Measurements from ENCODE around the gene CEACAM16. TPM values are rescaled to one million over a fixed set of nuclear protein-coding genes. Genes with fewer than 3 reads are reported as not detected.
A peak's percentile ranks its signal among the peaks of the same experiment; 100 is the strongest.

Gene CEACAM16
- total RNA-seq, 2 experiments from 2014 or later: not detected

DNA sequence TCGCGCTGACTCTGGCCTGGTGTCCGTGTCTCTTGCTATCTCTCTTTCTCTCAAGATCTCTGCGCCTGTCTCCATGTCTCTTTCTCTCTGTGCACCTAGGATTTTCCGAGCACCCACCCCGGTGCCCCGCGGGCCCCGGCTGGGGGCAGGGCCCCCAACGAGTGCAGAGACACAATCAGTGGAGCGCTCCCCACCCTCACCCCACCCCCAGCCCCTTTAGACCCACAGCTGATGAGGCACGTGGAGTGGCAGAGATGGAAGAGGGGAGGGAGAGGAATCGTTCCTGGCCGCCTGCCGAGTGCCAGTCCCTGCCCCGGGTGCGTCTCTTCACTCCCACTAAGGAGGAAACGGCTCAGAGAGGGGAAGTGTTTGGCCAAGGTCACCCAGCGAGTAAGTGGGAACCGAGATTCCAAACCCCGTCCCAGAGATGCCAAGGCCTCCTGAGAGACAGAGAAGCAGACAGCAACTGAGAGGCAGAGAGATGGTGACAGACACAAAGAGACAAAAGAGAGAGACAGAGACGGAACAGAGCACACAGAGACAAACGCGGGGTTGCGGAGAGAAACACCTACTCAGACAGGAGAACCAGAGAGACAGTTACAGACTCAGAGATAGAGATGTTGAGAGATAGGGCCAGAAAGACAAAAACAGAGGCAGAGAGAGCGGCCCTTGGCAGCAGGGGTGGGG lies 48.9 kb downstream of the CEACAM16 start:
- Histone ChIP-seq H4K20me1 (ENCODE audit: insufficient read depth, low read length) (no peaks in the 10 kb centered on the region), H3K4me1 (ENCODE audit: insufficient read depth, low read length, poor library complexity, severe bottlenecking) (peaks cover 52% of the 10 kb centered on the region), H3K4me2 (ENCODE audit: low read length) (peak overlapping the region; percentile 79), H3K4me3 (ENCODE audit: low read depth, low read length, poor library complexity, severe bottlenecking) (peak overlapping the region; percentile 84), H3K9me3 (ENCODE audit: low read length) (no peaks in the 10 kb centered on the region), H3K79me2 (ENCODE audit: insufficient read depth, low read depth, low read length) (peaks cover 27% of the 10 kb centered on the region), H3K36me3 (ENCODE audit: insufficient read depth, low read length) (peaks cover 26% of the 10 kb centered on the region; the same call in 1 of the 2 replicates), H2AFZ (ENCODE audit: low read length) (peak overlapping the region; percentile 69; the same call in 1 of the 2 replicates), H3K9me2 (ENCODE audit: insufficient read depth, low read length) (no peaks in the 10 kb centered on the region), H3K27ac (ENCODE audit: low read depth, low read length, poor library complexity, severe bottlenecking) (peak overlapping the region; percentile 95)
- ChIA-PET POLR2A (no interaction called here), CTCF (ENCODE audit: unreplicated experiment) (no interaction called here)
- no TSS peak for BruUV-seq (replicated peaks)
- DNase-seq (ENCODE audit: low spot score): no peak
- TF ChIP-seq, protein P1, sequence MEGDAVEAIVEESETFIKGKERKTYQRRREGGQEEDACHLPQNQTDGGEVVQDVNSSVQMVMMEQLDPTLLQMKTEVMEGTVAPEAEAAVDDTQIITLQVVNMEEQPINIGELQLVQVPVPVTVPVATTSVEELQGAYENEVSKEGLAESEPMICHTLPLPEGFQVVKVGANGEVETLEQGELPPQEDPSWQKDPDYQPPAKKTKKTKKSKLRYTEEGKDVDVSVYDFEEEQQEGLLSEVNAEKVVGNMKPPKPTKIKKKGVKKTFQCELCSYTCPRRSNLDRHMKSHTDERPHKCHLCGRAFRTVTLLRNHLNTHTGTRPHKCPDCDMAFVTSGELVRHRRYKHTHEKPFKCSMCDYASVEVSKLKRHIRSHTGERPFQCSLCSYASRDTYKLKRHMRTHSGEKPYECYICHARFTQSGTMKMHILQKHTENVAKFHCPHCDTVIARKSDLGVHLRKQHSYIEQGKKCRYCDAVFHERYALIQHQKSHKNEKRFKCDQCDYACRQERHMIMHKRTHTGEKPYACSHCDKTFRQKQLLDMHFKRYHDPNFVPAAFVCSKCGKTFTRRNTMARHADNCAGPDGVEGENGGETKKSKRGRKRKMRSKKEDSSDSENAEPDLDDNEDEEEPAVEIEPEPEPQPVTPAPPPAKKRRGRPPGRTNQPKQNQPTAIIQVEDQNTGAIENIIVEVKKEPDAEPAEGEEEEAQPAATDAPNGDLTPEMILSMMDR (conservative IDR thresholded peaks at IDR 0.05; ENCODE audit: low read length): no peak
- TF ChIP-seq EZH2phosphoT487 (IDR thresholded peaks at IDR 0.05; ENCODE audit: borderline replicate concordance, low read depth, low read length): no peak
- intact Hi-C loops (cut with micrococcal nuclease; ENCODE audit: unreplicated experiment): no loop called here

DNA sequence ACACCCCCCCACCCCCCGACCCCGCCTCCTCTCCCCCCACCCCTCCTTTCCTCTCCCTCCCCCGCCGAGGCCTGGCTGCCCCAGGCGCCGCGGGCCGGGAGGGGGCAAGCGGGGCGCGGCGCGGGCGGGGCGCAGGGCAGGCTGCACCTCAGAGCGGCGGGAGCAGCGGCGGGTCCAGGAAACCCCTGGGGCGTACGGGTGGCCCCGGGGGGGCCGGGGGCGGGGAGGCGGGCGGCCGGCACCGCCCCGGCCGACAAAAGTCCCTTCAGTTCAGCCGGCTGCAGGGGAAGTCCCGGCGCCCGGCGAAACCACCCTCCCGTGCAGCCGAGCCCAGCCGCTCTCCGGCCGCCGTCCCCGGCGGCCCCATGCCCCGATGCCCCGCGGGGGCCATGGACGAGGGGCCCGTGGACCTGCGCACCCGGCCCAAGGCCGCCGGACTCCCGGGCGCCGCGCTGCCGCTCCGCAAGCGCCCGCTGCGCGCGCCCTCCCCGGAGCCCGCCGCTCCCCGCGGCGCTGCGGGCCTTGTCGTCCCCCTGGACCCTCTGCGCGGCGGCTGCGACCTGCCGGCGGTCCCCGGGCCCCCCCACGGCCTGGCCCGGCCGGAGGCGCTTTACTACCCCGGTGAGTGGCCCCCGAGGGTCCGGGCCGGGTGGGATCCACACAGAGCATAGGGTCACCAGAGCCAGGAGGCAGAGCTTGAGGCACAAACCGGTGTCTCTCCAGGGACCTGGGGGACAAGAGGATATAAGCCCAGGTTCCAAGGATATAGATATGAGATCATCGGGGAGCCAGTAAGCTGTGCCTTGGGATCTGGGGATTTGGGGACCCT lies 49.7 kb downstream of the CEACAM16 start, which contains the start of gene BCL3:
Gene BCL3 (plus strand): TSS at position 283 of the 829 bp plus-strand sequence. CDS start 83 bp downstream, at position 366.
- Histone ChIP-seq H2AFZ (ENCODE audit: low read length) (peak within 1 kb of the TSS; percentile 69; the same call in 1 of the 2 replicates), H3K79me2 (ENCODE audit: insufficient read depth, low read depth, low read length) (peaks cover 27% of the 10 kb centered on the region), H4K20me1 (ENCODE audit: insufficient read depth, low read length) (no peaks in the 10 kb centered on the region), H3K36me3 (ENCODE audit: insufficient read depth, low read length) (peaks cover 28% of the 10 kb centered on the region; the same call in 1 of the 2 replicates), H3K9me2 (ENCODE audit: insufficient read depth, low read length) (no peaks in the 10 kb centered on the region), H3K27ac (ENCODE audit: low read depth, low read length, poor library complexity, severe bottlenecking) (peak within 1 kb of the TSS; percentile 95), H3K4me3 (ENCODE audit: low read depth, low read length, poor library complexity, severe bottlenecking) (peak within 1 kb of the TSS; percentile 84), H3K9me3 (ENCODE audit: low read length) (no peaks in the 10 kb centered on the region), H3K4me1 (ENCODE audit: insufficient read depth, low read length, poor library complexity, severe bottlenecking) (peaks cover 55% of the 10 kb centered on the region), H3K4me2 (ENCODE audit: low read length) (peak within 1 kb of the TSS; percentile 79)
- peak; percentile 82 for DNase-seq (ENCODE audit: low spot score)
- no TSS peak for BruUV-seq (replicated peaks)
- CTCF ChIA-PET (ENCODE audit: unreplicated experiment): no interaction called here
- TF ChIP-seq EZH2phosphoT487 (IDR thresholded peaks at IDR 0.05; ENCODE audit: borderline replicate concordance, low read depth, low read length): no peak
- TF ChIP-seq, protein P1 (conservative IDR thresholded peaks at IDR 0.05; ENCODE audit: low read length): no peak
- intact Hi-C loops (cut with micrococcal nuclease; ENCODE audit: unreplicated experiment): no loop called here
- POLR2A ChIA-PET: no interaction called here

All from OCI-LY7 (cell line).